HepG2 (cell line): ENCODE data around the gene ZNF821. TPM values are rescaled to one million over a fixed set of nuclear protein-coding genes. Genes with fewer than 3 reads are reported as not detected.
A peak's percentile ranks its signal among the peaks of the same experiment; 100 is the strongest.

Experiments
- ATAC-seq: fragments of 200-7000 bp; cut with Tn5 transposase; 3 replicates; pipeline ENCODE4 v1.9.1; 2020; ENCODE audit warnings: mild to moderate bottlenecking, moderate library complexity
- BruUV-seq: library from RNA; stranded (reverse); fragments of 400-500 nt; replicated peaks from 2 replicates; lab custom pipeline; 2021; lab: Mats Ljungman, UMichigan
- CTCF ChIA-PET: fragments of 300-600 bp; formaldehyde crosslinking; extraction: SDS; loops from one replicate; lab custom pipeline; 2021; ENCODE audit warnings: low total read pairs, inconsistent platforms, low intra/inter-chr PET ratio; lab: Yijun Ruan, JAX
- POLR2A ChIA-PET: fragments of 350-600 bp; sonication (Branson Sonifier 250); formaldehyde crosslinking; loops from one replicate; lab custom pipeline; 2020; ENCODE audit warnings: antibody characterized with exemption, inconsistent platforms; lab: Yijun Ruan, JAX
- DNase-seq: peaks from one replicate; pipeline ENCODE4 v3.0.0-alpha.2; 2015; ENCODE audit warnings: low spot score
- FAIRE-seq: peaks from 3 replicates; lab custom pipeline; 2011; peaks lifted over from hg19 to GRCh38; lab: Jason Lieb, UNC
- H2AFZ ChIP-seq: one replicate; pipeline ENCODE4 v1.6.1; 2011; ENCODE audit warnings: low read length, inconsistent platforms
- H3K27ac ChIP-seq: fragments of 300-600 bp; 3 replicates; pipeline ENCODE4 v1.8.0; 2011; ENCODE audit warnings: mixed run types, mild to moderate bottlenecking, mixed read lengths, low read length, inconsistent platforms; ENCODE audit not compliant: insufficient read depth; ENCODE audit errors: extremely low read length
- H3K27me3 ChIP-seq, 2 experiments: fragments of 200-600 bp in 1 of 2; 2 replicates in 1 of 2; 3 replicates in 1 of 2; pipeline versions ENCODE4 v1.6.0 to v1.8.0; 2011; ENCODE audit warnings: low read length in 2 of 2, mild to moderate bottlenecking in 2 of 2, moderate library complexity in 2 of 2, inconsistent platforms in 1 of 2; ENCODE audit not compliant: insufficient read depth in 2 of 2, control insufficient read depth in 1 of 2
- H3K36me3 ChIP-seq, 2 experiments: fragments of 200-600 bp in 1 of 2; replicated peaks in 1 of 2; 2 replicates in 1 of 2; 3 replicates in 1 of 2; pipeline versions ENCODE4 v1.5.1 to v1.8.0; 2011; ENCODE audit warnings: low read length in 2 of 2, inconsistent platforms in 1 of 2; ENCODE audit not compliant: insufficient read depth in 2 of 2, control insufficient read depth in 1 of 2
- H3K4me1 ChIP-seq: 2 replicates; pipeline ENCODE4 v1.5.1; 2012; ENCODE audit warnings: low read length, inconsistent platforms; ENCODE audit not compliant: insufficient read depth
- H3K4me2 ChIP-seq: 2 replicates; pipeline ENCODE4 v1.6.0; 2011; ENCODE audit warnings: low read depth, low read length, inconsistent platforms
- H3K4me3 ChIP-seq, 3 experiments: fragments of 200-600 bp in 1 of 3; sonication (generic), shearing (Covaris generic) in 1 of 3; replicated peaks in 1 of 3; 2 replicates each; pipeline ENCODE4 v1.5.1; 2011 to 2016; ENCODE audit warnings: low read length in 3 of 3, inconsistent platforms in 2 of 3, low read depth in 2 of 3, mild to moderate bottlenecking in 2 of 3, control low read depth in 1 of 3, mixed read lengths in 1 of 3; ENCODE audit not compliant: insufficient read depth in 1 of 3
- H3K79me2 ChIP-seq: one replicate; pipeline ENCODE4 v1.6.1; 2011; ENCODE audit warnings: low read length, inconsistent platforms; ENCODE audit not compliant: insufficient read depth
- H3K9ac ChIP-seq: 2 replicates; pipeline ENCODE4 v1.6.0; 2011; ENCODE audit warnings: mild to moderate bottlenecking, low read depth, low read length, inconsistent platforms; ENCODE audit not compliant: insufficient read depth
- H3K9me3 ChIP-seq: 2 replicates; pipeline ENCODE4 v1.5.1; 2012; ENCODE audit warnings: mild to moderate bottlenecking, low read length
- H4K20me1 ChIP-seq: 2 replicates; pipeline ENCODE4 v1.6.0; 2011; ENCODE audit warnings: inconsistent platforms, mild to moderate bottlenecking, low read length, moderate library complexity; ENCODE audit not compliant: insufficient read depth
- MYPOP ChIP-seq: sonication (generic); formaldehyde crosslinking; IDR thresholded peaks from 2 replicates; pipeline ENCODE4 v1.8.1; 2023; ENCODE audit warnings: mild to moderate bottlenecking, moderate library complexity, missing genetic modification reagents
- NFIB ChIP-seq: sonication (generic); formaldehyde crosslinking; IDR thresholded peaks from 2 replicates; pipeline ENCODE4 v1.9.0; 2021; ENCODE audit warnings: missing genetic modification reagents, mild to moderate bottlenecking, borderline replicate concordance
- NPAS2 ChIP-seq: sonication (generic); formaldehyde crosslinking; IDR thresholded peaks from 2 replicates; pipeline ENCODE4 v1.8.0; 2022; ENCODE audit warnings: mild to moderate bottlenecking, missing genetic modification reagents, borderline replicate concordance
- PAXIP1 ChIP-seq: sonication (generic); formaldehyde crosslinking; conservative IDR thresholded peaks from 2 replicates; pipeline ENCODE4 v1.4.0; 2020; ENCODE audit warnings: mild to moderate bottlenecking, missing genetic modification reagents, moderate library complexity
- SRF ChIP-seq: IDR thresholded peaks from 2 replicates; pipeline ENCODE4 v1.6.1; 2011; ENCODE audit warnings: mild to moderate bottlenecking, low read depth, low read length, moderate library complexity
- WIZ ChIP-seq: sonication (generic); formaldehyde crosslinking; IDR thresholded peaks from 2 replicates; pipeline ENCODE4 v1.5.1; 2020; ENCODE audit warnings: mild to moderate bottlenecking, missing genetic modification reagents
- ZBED4 ChIP-seq: sonication (generic); formaldehyde crosslinking; IDR thresholded peaks from 2 replicates; pipeline ENCODE4 v1.4.0; 2020; ENCODE audit warnings: missing genetic modification reagents, borderline replicate concordance
- ZBTB21 ChIP-seq: sonication (generic); formaldehyde crosslinking; IDR thresholded peaks from 2 replicates; pipeline ENCODE4 v1.4.0; 2020; ENCODE audit warnings: missing genetic modification reagents
- ZNF597 ChIP-seq: sonication (generic); formaldehyde crosslinking; IDR thresholded peaks from 2 replicates; pipeline ENCODE4 v1.5.0; 2020; ENCODE audit warnings: missing genetic modification reagents
- ZNF777 ChIP-seq: sonication (generic); formaldehyde crosslinking; IDR thresholded peaks from 2 replicates; pipeline ENCODE4 v1.4.0; 2020; ENCODE audit warnings: missing genetic modification reagents
- WGBS: methylation state at CpG from one replicate; pipeline ENCODE4 v1.1.6; 2017; ENCODE audit warnings: low lambda C conversion rate; 5-methylcytosine and 5-hydroxymethylcytosine counted together
- in situ Hi-C: cut with HindIII; loops from 2 replicates; pipeline ENCODE4 v1.10.0; 2017; ENCODE audit warnings: low pct_unique_long_range_greater_than_20kb; ENCODE audit not compliant: extremely low pct_ligation_motif_present
- intact Hi-C: fragments of 100-400 bp; cut with micrococcal nuclease; formaldehyde crosslinking; loops from one replicate; pipeline ENCODE4 v1.10.0; 2022; ENCODE audit not compliant: unreplicated experiment
- polyA plus RNA-seq, 8 experiments: library from polyadenylated mRNA; depleted of rRNA in 3 of 8; stranded (reverse) in 7 of 8; unstranded in 1 of 8; fragments of >200 nt; fragmentation: Illumina TruSeq in 4 of 8; extraction: Trizol in 4 of 8; gene quantifications; 2 replicates each; pipeline versions ENCODE4 v1.2.1 to v1.2.3, GENCODE V29; 2011 to 2016; ENCODE audit warnings: low read depth in 4 of 8, missing spikeins in 1 of 8, mixed read lengths in 1 of 8; ENCODE audit not compliant: insufficient read depth in 1 of 8
- total RNA-seq, 5 experiments: library from RNA; depleted of rRNA; stranded (reverse); fragments of >200 nt; fragmentation: Illumina TruSeq; extraction: Trizol; gene quantifications; 2 replicates each; pipeline ENCODE4 v1.2.3, GENCODE V29; 2016; ENCODE audit warnings: low read depth in 1 of 5

Gene ZNF821
- total and polyA plus RNA-seq, 2 of the 13 experiments (the other 11 are each of a cell fraction or from before 2014, with no cell fraction given): 7.0 to 9.1 TPM

- TF ChIP-seq PAXIP1 (CRISPR knock-in tag) (no peak), ZBTB21 (CRISPR knock-in tag) (no peak)
These were observed 674 bp downstream of the ZNF821 start (continued) for GRCh38 chr16:71883168-71883848.

GRCh38 chr16:71882505-71883167 lies 1.3 kb downstream of the ZNF821 start:
- peak overlapping the region; percentile 88 for H3K4me2 ChIP-seq
- H3K9me3 ChIP-seq: no peaks in the 10 kb centered on the region
- ATAC-seq (peak; percentile 26; the same call in 2 of the 3 replicates), FAIRE-seq (peak; percentile 83), DNase-seq (peak; percentile 74)
- 11% methylated on average over 9 of the region's 9 CpGs for WGBS
- intact Hi-C loops (loop anchor here (1.0 to 2.0 kb wide), 2 partner anchors 74 to 79 kb away; partner anchors contain the start of gene AP1G1), in situ Hi-C loops (no loop called here)
- TSS peak; percentile 56 for BruUV-seq
- H3K36me3 ChIP-seq: peaks cover 0 to 1% of the 10 kb centered on the region in 2 experiments; a peak in 1 of 5 replicates
- peak overlapping the region; percentile 17 for H3K27ac ChIP-seq
- no peak overlapping the region for H2AFZ ChIP-seq
- H3K9ac ChIP-seq: peak overlapping the region; percentile 81
- no peaks in the 10 kb centered on the region for H4K20me1 ChIP-seq
- peaks cover 38% of the 10 kb centered on the region for H3K4me1 ChIP-seq
- H3K79me2 ChIP-seq: no peaks in the 10 kb centered on the region
- POLR2A ChIA-PET: interaction anchor here (1.7 to 3.6 kb wide), 4 partner anchors 9 to 74 kb away, joined by 5 to 59 read pairs (median 11); partner anchors contain the start of genes AP1G1 and IST1
- H3K4me3 ChIP-seq: peak overlapping the region; percentile 77 to 99 (median 95)
- no peaks in the 10 kb centered on the region for H3K27me3 ChIP-seq
- CTCF ChIA-PET: interaction anchor here (1.7 kb wide), 1 partner anchor 79 kb away, joined by 5 read pairs; no protein-coding TSS in a partner anchor
- TF ChIP-seq MYPOP (CRISPR knock-in tag) (0 out of 2 replicates have a peak, but pooled peaks have one; percentile 10), SRF (no peak), ZBED4 (CRISPR knock-in tag) (peak; percentile 14; the same call in 1 of the 2 replicates), ZNF777 (no peak), NPAS2 (CRISPR knock-in tag) (no peak), WIZ (no peak), ZNF597 (CRISPR knock-in tag) (no peak), NFIB (no peak)
